Trophoblast cell (in vitro differentiated cells and primary cell): ENCODE measurements around the gene NDRG3.

Source experiments
- DNase-seq, 2 donors: peaks; one replicate each; pipeline ENCODE4 v3.0.0-alpha.2; 2016
- H2AFZ ChIP-seq: 2 replicates; pipeline ENCODE4 v1.6.1; 2013; ENCODE audit warnings: low read length, moderate library complexity, mild to moderate bottlenecking; ENCODE audit not compliant: insufficient read depth, poor library complexity
- H2AK5ac ChIP-seq: 2 replicates; pipeline ENCODE4 v1.6.1; 2013; ENCODE audit warnings: mild to moderate bottlenecking, low read length
- H2BK120ac ChIP-seq: 2 replicates; pipeline ENCODE4 v1.6.1; 2013; ENCODE audit warnings: low read length, mild to moderate bottlenecking, moderate library complexity; ENCODE audit not compliant: insufficient read depth, poor library complexity
- H2BK12ac ChIP-seq: 2 replicates; pipeline ENCODE4 v1.6.1; 2013; ENCODE audit warnings: mild to moderate bottlenecking, low read length, moderate library complexity
- H2BK5ac ChIP-seq: 2 replicates; pipeline ENCODE4 v1.6.1; 2013; ENCODE audit warnings: low read length, low read depth, moderate library complexity, mild to moderate bottlenecking; ENCODE audit not compliant: poor library complexity
- H3K14ac ChIP-seq: 2 replicates; pipeline ENCODE4 v1.6.1; 2013; ENCODE audit warnings: mild to moderate bottlenecking, low read length
- H3K18ac ChIP-seq: 2 replicates; pipeline ENCODE4 v1.6.1; 2013; ENCODE audit warnings: mild to moderate bottlenecking, low read length
- H3K23ac ChIP-seq: 2 replicates; pipeline ENCODE4 v1.6.1; 2013; ENCODE audit warnings: low read length
- H3K27ac ChIP-seq: 2 replicates; pipeline ENCODE4 v1.5.1; 2013; ENCODE audit warnings: low read depth, mild to moderate bottlenecking, inconsistent platforms, low read length, moderate library complexity
- H3K27me3 ChIP-seq: 2 replicates; pipeline ENCODE4 v1.6.1; 2013; ENCODE audit warnings: inconsistent platforms, mild to moderate bottlenecking, low read length, moderate library complexity; ENCODE audit not compliant: insufficient read depth
- H3K36me3 ChIP-seq, 2 experiments: 1 replicate in 1 of 2; 2 replicates in 1 of 2; pipeline ENCODE4 v1.6.1; 2013; ENCODE audit warnings: low read length in 2 of 2, mild to moderate bottlenecking in 2 of 2, moderate library complexity in 1 of 2; ENCODE audit not compliant: insufficient read depth in 2 of 2, control insufficient read depth in 1 of 2
- H3K4ac ChIP-seq: 2 replicates; pipeline ENCODE4 v1.6.1; 2013; ENCODE audit warnings: low read depth, mild to moderate bottlenecking, low read length, moderate library complexity
- H3K4me1 ChIP-seq, 2 experiments: 1 replicate in 1 of 2; 2 replicates in 1 of 2; pipeline ENCODE4 v1.6.1; 2013; ENCODE audit warnings: low read length in 2 of 2, mild to moderate bottlenecking in 2 of 2, moderate library complexity in 1 of 2; ENCODE audit not compliant: insufficient read depth in 2 of 2, control insufficient read depth in 1 of 2
- H3K4me2 ChIP-seq: 2 replicates; pipeline ENCODE4 v1.6.1; 2013; ENCODE audit warnings: inconsistent platforms, mild to moderate bottlenecking, low read length, moderate library complexity
- H3K4me3 ChIP-seq: 2 replicates; pipeline ENCODE4 v1.5.1; 2013; ENCODE audit warnings: mild to moderate bottlenecking, low read depth, low read length, inconsistent platforms
- H3K79me1 ChIP-seq: one replicate; pipeline ENCODE4 v1.6.1; 2013; ENCODE audit warnings: low read length
- H3K79me2 ChIP-seq: 2 replicates; pipeline ENCODE4 v1.6.1; 2013; ENCODE audit warnings: low read length, mild to moderate bottlenecking; ENCODE audit not compliant: control insufficient read depth, insufficient read depth, poor library complexity
- H3K9ac ChIP-seq: 2 replicates; pipeline ENCODE4 v1.6.1; 2013; ENCODE audit warnings: mild to moderate bottlenecking, low read length
- H3K9me3 ChIP-seq: 2 replicates; pipeline ENCODE4 v1.6.1; 2013; ENCODE audit warnings: low read depth, mild to moderate bottlenecking, control low read depth, inconsistent platforms, low read length; ENCODE audit not compliant: insufficient read depth
- H4K12ac ChIP-seq: 2 replicates; pipeline ENCODE4 v1.6.1; 2013; ENCODE audit warnings: low read depth, mild to moderate bottlenecking, low read length, moderate library complexity
- H4K8ac ChIP-seq: 2 replicates; pipeline ENCODE4 v1.6.1; 2013; ENCODE audit warnings: low read depth, mild to moderate bottlenecking, low read length, moderate library complexity
- H4K91ac ChIP-seq: one replicate; pipeline ENCODE4 v1.6.1; 2013; ENCODE audit warnings: low read depth, mild to moderate bottlenecking, low read length, moderate library complexity
- WGBS: extraction: QIAGEN DNeasy Blood & Tissue Kit; methylation state at CpG from one replicate; pipeline ENCODE4 v1.1.7; 2013; ENCODE audit warnings: missing lambda C conversion rate; ENCODE audit not compliant: insufficient read length, insufficient coverage; ENCODE audit errors: extremely low coverage; 5-methylcytosine and 5-hydroxymethylcytosine counted together

The NDRG3 gene

DNA sequence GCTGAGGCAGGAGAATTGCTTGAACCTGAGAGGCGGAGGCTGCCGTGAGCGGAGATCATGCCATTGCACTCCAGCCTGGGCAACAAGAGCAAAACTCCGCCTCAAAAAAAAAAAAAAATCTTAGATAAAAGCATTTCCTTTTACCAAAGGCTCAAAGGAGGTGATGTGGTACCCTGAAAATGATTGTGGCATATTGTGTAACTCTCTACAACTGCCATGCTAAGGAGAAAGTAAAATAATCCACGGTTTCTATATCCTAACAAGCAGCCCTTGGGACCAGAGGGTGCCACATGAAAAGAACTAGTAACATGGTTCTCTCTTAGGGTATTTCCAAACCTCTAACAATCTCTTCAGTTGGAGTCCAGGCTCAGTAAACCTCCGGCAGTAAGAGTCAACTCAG, 61.1 kb downstream of the NDRG3 start:
- peaks cover 0 to 4% of the 10 kb centered on the region in 2 experiments for H3K36me3 ChIP-seq
- H3K4ac ChIP-seq, result no peak overlapping the region
- no peaks in the 10 kb centered on the region for H3K4me1 ChIP-seq
- no peak overlapping the region for H4K91ac ChIP-seq
- H3K9me3 ChIP-seq, result no peaks in the 10 kb centered on the region
- no peaks in the 10 kb centered on the region for H3K27me3 ChIP-seq
- no peaks in the 10 kb centered on the region for H3K79me2 ChIP-seq
- H3K4me3 ChIP-seq, result no peak overlapping the region
- H3K9ac ChIP-seq, result no peak overlapping the region
- no peak overlapping the region for H2AK5ac ChIP-seq
- no peak overlapping the region for H3K27ac ChIP-seq
- no peak overlapping the region for H3K18ac ChIP-seq
- H4K8ac ChIP-seq, result no peak overlapping the region
- H2BK120ac ChIP-seq, result no peak overlapping the region
- no peak overlapping the region for H4K12ac ChIP-seq
- H2AFZ ChIP-seq, result no peak overlapping the region
- H3K23ac ChIP-seq, result no peak overlapping the region
- H2BK12ac ChIP-seq, result no peak overlapping the region
- H3K4me2 ChIP-seq, result no peak overlapping the region
- WGBS, result no CpG with 5 or more reads among the region's 6 CpGs
- H2BK5ac ChIP-seq, result no peak overlapping the region
- DNase-seq, result no peak
- H3K14ac ChIP-seq, result no peak overlapping the region
- H3K79me1 ChIP-seq, result no peaks in the 10 kb centered on the region

GRCh38 chr20:36682311-36682710, 63.6 kb downstream of the NDRG3 start:
- no peak overlapping the region for H4K8ac ChIP-seq
- peaks cover 0 to 4% of the 10 kb centered on the region in 2 experiments for H3K36me3 ChIP-seq
- no peak overlapping the region for H2AFZ ChIP-seq
- H2AK5ac ChIP-seq, result no peak overlapping the region
- no peak for DNase-seq
- no peak overlapping the region for H3K4me2 ChIP-seq
- no peak overlapping the region for H3K4me3 ChIP-seq
- H3K27ac ChIP-seq, result no peak overlapping the region
- no peaks in the 10 kb centered on the region for H3K79me1 ChIP-seq
- H3K9me3 ChIP-seq, result no peaks in the 10 kb centered on the region
- no peak overlapping the region for H3K23ac ChIP-seq
- no CpG with 5 or more reads among the region's 1 CpG for WGBS
- H2BK5ac ChIP-seq, result no peak overlapping the region
- no peak overlapping the region for H3K14ac ChIP-seq
- H3K4me1 ChIP-seq, result peaks cover 0 to 4% of the 10 kb centered on the region in 2 experiments
- no peak overlapping the region for H3K9ac ChIP-seq
- no peak overlapping the region for H2BK12ac ChIP-seq
- H4K91ac ChIP-seq, result no peak overlapping the region
- no peak overlapping the region for H3K4ac ChIP-seq
- no peaks in the 10 kb centered on the region for H3K79me2 ChIP-seq
- no peaks in the 10 kb centered on the region for H3K27me3 ChIP-seq
- H3K18ac ChIP-seq, result no peak overlapping the region
- no peak overlapping the region for H2BK120ac ChIP-seq
- H4K12ac ChIP-seq, result no peak overlapping the region

- Histone ChIP-seq H4K12ac (peak overlapping the region; percentile 93), H3K4me2 (peak overlapping the region; percentile 35), H3K14ac (peak overlapping the region; percentile 29), H3K79me1 (peaks cover 3% of the 10 kb centered on the region), H2AK5ac (no peak overlapping the region), H3K9ac (no peak overlapping the region), H3K27me3 (no peaks in the 10 kb centered on the region), H2BK5ac (no peak overlapping the region), H3K23ac (no peak overlapping the region), H2BK120ac (no peak overlapping the region), H3K4me3 (no peak overlapping the region), H4K8ac (peak overlapping the region; percentile 93), H4K91ac (peak overlapping the region; percentile 74), H3K4me1 (peaks cover 0 to 4% of the 10 kb centered on the region in 2 experiments), H3K18ac (no peak overlapping the region), H3K36me3 (peaks cover 0 to 2% of the 10 kb centered on the region in 2 experiments), H3K79me2 (no peaks in the 10 kb centered on the region), H2AFZ (no peak overlapping the region), H2BK12ac (no peak overlapping the region), H3K4ac (no peak overlapping the region), H3K27ac (peak overlapping the region; percentile 28), H3K9me3 (no peaks in the 10 kb centered on the region)
- no CpG with 5 or more reads among the region's 8 CpGs for WGBS
- no peak for DNase-seq
Measured at GRCh38 chr20:36677422-36677771, 68.5 kb downstream of the NDRG3 start.

- no peaks in the 10 kb centered on the region for H3K9me3 ChIP-seq
- peak overlapping the region; percentile 82 for H2AFZ ChIP-seq
- H3K14ac ChIP-seq, result peak overlapping the region; percentile 77
- peak overlapping the region; percentile 61 for H3K9ac ChIP-seq
- no CpG with 5 or more reads among the region's 27 CpGs for WGBS
- peak overlapping the region; percentile 72 for H4K12ac ChIP-seq
- H3K4me3 ChIP-seq, result peak overlapping the region; percentile 72
- no peak overlapping the region for H3K23ac ChIP-seq
- peak overlapping the region; percentile 50 for H2BK5ac ChIP-seq
- peak overlapping the region; percentile 13 for H3K4ac ChIP-seq
- peak overlapping the region; percentile 93 for H4K8ac ChIP-seq
- peak overlapping the region; percentile 74 for H3K4me2 ChIP-seq
- H3K79me2 ChIP-seq, result no peaks in the 10 kb centered on the region
- no peak overlapping the region for H2AK5ac ChIP-seq
- H3K18ac ChIP-seq, result peak overlapping the region; percentile 27
- peak; percentile 54 to 73 for DNase-seq
- H3K27me3 ChIP-seq, result no peaks in the 10 kb centered on the region
- H4K91ac ChIP-seq, result peak overlapping the region; percentile 75
- H3K27ac ChIP-seq, result peak overlapping the region; percentile 83
- H3K36me3 ChIP-seq, result peaks cover 0 to 2% of the 10 kb centered on the region in 2 experiments
- H3K4me1 ChIP-seq, result peaks cover 0 to 4% of the 10 kb centered on the region in 2 experiments
- H2BK12ac ChIP-seq, result no peak overlapping the region
- H2BK120ac ChIP-seq, result peak overlapping the region; percentile 33
- H3K79me1 ChIP-seq, result peaks cover 3% of the 10 kb centered on the region
Measured at GRCh38 chr20:36676701-36677421, 69.0 kb downstream of the NDRG3 start.
